ENCODE measurements around the gene MAGEB1. TPM values are rescaled to one million over a fixed set of nuclear protein-coding genes. Genes with fewer than 3 reads are reported as not detected.

Gene MAGEB1
- total RNA-seq, 4 donors from 2014 or later = not detected

DNA sequence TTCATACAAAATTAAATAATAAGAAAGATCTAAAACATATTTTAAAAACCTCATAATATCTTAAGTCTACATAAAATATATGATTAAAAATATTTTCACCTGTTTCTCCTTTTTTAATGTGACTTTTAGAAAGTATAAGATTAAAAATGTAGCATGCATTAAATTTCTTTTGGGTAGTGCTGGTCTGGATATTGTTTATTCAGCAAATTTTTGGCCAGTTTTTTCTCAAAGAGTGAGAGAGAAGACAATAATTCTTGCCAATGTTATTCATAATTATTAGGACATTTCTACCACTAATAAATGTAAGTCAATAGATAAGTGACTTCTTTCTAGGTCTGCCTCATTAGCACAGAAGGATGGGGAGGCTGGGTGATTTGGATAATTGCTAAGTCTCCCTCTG, 14.1 kb downstream of the MAGEB1 start:
- ATAC-seq = no peak
- Histone ChIP-seq H3K36me3 (no peaks in the 10 kb centered on the region), H3K27ac (no peak overlapping the region), H3K27me3 (no peaks in the 10 kb centered on the region), H3K9me3 (no peaks in the 10 kb centered on the region), H3K4me3 (no peak overlapping the region), H3K4me1 (no peaks in the 10 kb centered on the region)
- TF ChIP-seq, protein P1, sequence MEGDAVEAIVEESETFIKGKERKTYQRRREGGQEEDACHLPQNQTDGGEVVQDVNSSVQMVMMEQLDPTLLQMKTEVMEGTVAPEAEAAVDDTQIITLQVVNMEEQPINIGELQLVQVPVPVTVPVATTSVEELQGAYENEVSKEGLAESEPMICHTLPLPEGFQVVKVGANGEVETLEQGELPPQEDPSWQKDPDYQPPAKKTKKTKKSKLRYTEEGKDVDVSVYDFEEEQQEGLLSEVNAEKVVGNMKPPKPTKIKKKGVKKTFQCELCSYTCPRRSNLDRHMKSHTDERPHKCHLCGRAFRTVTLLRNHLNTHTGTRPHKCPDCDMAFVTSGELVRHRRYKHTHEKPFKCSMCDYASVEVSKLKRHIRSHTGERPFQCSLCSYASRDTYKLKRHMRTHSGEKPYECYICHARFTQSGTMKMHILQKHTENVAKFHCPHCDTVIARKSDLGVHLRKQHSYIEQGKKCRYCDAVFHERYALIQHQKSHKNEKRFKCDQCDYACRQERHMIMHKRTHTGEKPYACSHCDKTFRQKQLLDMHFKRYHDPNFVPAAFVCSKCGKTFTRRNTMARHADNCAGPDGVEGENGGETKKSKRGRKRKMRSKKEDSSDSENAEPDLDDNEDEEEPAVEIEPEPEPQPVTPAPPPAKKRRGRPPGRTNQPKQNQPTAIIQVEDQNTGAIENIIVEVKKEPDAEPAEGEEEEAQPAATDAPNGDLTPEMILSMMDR (IDR thresholded peaks at IDR 0.05 in 4 of 5, conservative IDR thresholded peaks at IDR 0.05 in 1 of 5) = no peak
- TF ChIP-seq POLR2A (IDR thresholded peaks at IDR 0.05) = no peak
- intact Hi-C loops (cut with DNase I; ENCODE audit: low total_unique reads) = no loop called here
- in situ Hi-C loops (cut with MboI; ENCODE audit: low sequenced_read_pairs in 4 of 4) = no loop called here
- no peak for DNase-seq

DNA sequence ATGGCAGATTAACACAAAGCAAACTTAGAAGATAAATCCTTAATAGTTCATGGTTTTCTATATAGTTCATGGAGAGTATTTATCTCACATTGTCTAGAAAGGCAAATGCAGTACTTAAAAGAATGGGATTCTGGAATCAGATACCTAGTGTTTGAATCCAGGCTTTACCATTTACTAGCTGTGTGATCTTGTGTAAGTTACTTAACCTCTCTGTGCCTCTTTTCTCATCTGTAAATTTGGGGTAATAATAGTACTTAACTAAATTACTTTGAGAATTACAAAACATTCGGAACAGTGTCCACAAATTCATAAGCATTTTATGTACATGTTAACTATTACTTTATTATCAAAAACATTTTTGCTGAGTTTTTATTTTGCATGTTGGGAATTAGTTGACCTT, 15.8 kb downstream of the MAGEB1 start:
- no peak for ATAC-seq
- in situ Hi-C loops (cut with MboI; ENCODE audit: low sequenced_read_pairs in 4 of 4) (no loop called here), intact Hi-C loops (cut with DNase I; ENCODE audit: low total_unique reads) (no loop called here)
- TF ChIP-seq, protein P1 (IDR thresholded peaks at IDR 0.05 in 4 of 5, conservative IDR thresholded peaks at IDR 0.05 in 1 of 5) = no peak
- TF ChIP-seq POLR2A (IDR thresholded peaks at IDR 0.05) = no peak
- Histone ChIP-seq H3K4me3 (no peak overlapping the region), H3K4me1 (no peaks in the 10 kb centered on the region), H3K27ac (no peak overlapping the region), H3K36me3 (no peaks in the 10 kb centered on the region), H3K27me3 (no peaks in the 10 kb centered on the region), H3K9me3 (no peaks in the 10 kb centered on the region)
- DNase-seq = no peak

DNA sequence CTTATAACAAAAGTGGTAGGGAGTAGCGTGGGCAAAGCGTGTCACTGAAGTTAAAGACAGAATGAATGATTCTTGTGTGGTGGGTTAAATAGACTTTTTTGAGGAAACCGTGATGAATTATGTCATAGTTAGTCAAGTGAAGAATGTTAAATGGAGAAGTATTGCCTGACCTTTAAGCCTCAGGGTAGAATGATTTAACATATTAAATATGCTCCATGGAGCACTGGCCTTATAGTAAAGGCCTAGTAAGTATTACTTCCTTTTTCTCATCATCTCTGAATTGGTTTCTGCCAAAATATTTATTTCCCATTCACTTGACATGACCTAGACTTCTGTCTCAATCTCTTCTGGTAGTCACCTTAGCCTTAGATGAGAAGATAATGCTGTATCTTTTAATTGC, 23.7 kb downstream of the MAGEB1 start:
- Histone ChIP-seq H3K4me3 (no peak overlapping the region), H3K9me3 (no peaks in the 10 kb centered on the region), H3K4me1 (no peaks in the 10 kb centered on the region), H3K36me3 (no peaks in the 10 kb centered on the region), H3K27ac (no peak overlapping the region), H3K27me3 (no peaks in the 10 kb centered on the region)
- intact Hi-C loops (cut with DNase I; ENCODE audit: low total_unique reads) (no loop called here), in situ Hi-C loops (cut with MboI; ENCODE audit: low sequenced_read_pairs in 4 of 4) (no loop called here)
- DNase-seq (no peak), ATAC-seq (no peak)
- TF ChIP-seq, protein P1 (IDR thresholded peaks at IDR 0.05 in 4 of 5, conservative IDR thresholded peaks at IDR 0.05 in 1 of 5) = no peak
- TF ChIP-seq POLR2A (IDR thresholded peaks at IDR 0.05) = no peak

DNA sequence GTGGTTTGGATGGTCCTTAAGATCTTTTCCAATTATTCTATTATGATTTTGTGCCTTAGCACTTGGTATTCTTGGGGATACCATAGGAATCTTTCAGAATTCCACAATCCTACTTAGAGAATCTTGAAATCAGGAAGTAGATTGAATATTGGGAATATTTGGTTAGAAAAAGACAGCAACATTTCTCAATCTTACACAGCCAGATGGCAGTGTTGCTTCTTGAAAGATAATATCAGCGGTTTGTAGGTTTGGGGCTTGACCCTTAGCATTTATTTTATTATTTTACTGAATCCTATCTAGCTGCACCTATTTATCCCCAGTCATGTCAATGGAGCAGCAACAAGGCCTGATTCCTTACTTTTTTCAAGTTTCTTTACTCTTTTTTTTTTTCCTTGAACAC, 28.6 kb downstream of the MAGEB1 start:
- DNase-seq (no peak), ATAC-seq (no peak)
- H3K36me3 ChIP-seq = no peaks in the 10 kb centered on the region
- no peaks in the 10 kb centered on the region for H3K4me1 ChIP-seq
- H3K9me3 ChIP-seq = no peaks in the 10 kb centered on the region
- H3K4me3 ChIP-seq = no peak overlapping the region
- no peaks in the 10 kb centered on the region for H3K27me3 ChIP-seq
- in situ Hi-C loops (cut with MboI; ENCODE audit: low sequenced_read_pairs in 4 of 4) = loop anchor here in 1 of 4 donors (25.0 kb wide), 1 partner anchor 88 kb away; no protein-coding TSS in a partner anchor
- TF ChIP-seq, protein P1 (IDR thresholded peaks at IDR 0.05 in 4 of 5, conservative IDR thresholded peaks at IDR 0.05 in 1 of 5) = no peak
- TF ChIP-seq POLR2A (IDR thresholded peaks at IDR 0.05) = no peak
- intact Hi-C loops (cut with DNase I; ENCODE audit: low total_unique reads) = no loop called here
- no peak overlapping the region for H3K27ac ChIP-seq

DNA sequence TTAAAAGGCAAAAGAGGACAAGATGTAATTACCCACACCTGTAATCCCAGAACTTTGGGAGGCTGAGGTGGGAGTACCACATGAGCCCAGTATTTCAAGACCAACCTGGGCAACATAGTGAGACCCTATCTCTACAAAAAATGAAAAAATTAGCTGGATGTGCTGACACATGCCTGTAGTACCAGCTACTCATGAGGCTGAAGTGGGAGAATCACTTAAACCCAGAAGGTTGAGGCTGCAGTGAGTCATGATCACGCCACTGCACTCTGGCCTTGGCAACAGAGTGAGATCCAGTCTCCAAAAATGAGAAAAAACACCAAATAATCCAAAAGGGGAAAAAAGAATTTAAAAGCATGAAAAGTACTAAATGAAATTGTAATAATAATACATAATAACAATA, 31.4 kb downstream of the MAGEB1 start:
- in situ Hi-C loops (cut with MboI; ENCODE audit: low sequenced_read_pairs in 4 of 4) = loop anchor here in 1 of 4 donors (25.0 kb wide), 1 partner anchor 91 kb away; no protein-coding TSS in a partner anchor
- intact Hi-C loops (cut with DNase I; ENCODE audit: low total_unique reads) = no loop called here
- ATAC-seq = no peak

More for the DNA sequence above, 31.4 kb downstream of the MAGEB1 start:
- DNase-seq = no peak
- TF ChIP-seq POLR2A (IDR thresholded peaks at IDR 0.05) = no peak
- TF ChIP-seq, protein P1 (IDR thresholded peaks at IDR 0.05 in 4 of 5, conservative IDR thresholded peaks at IDR 0.05 in 1 of 5) = no peak
- H3K27ac ChIP-seq = no peak overlapping the region
- no peaks in the 10 kb centered on the region for H3K36me3 ChIP-seq
- no peak overlapping the region for H3K4me3 ChIP-seq
- no peaks in the 10 kb centered on the region for H3K27me3 ChIP-seq
- no peaks in the 10 kb centered on the region for H3K4me1 ChIP-seq
- H3K9me3 ChIP-seq = no peaks in the 10 kb centered on the region
